Endodermal cell (in vitro differentiated cells): ENCODE measurements around the gene UPK3B. TPM values are rescaled to one million over a fixed set of nuclear protein-coding genes. Genes with fewer than 3 reads are reported as not detected.
A peak's percentile ranks its signal among the peaks of the same experiment; 100 is the strongest.
"Not testable (repeated sequence)": the region's sequence is repeated elsewhere in the genome, so short reads cannot be mapped to it uniquely, and the experiment has no call there.

Source experiments
- DNase-seq: peaks from one replicate; pipeline ENCODE4 v3.0.0-alpha.2; 2017
- H3K27ac ChIP-seq: 2 replicates; pipeline ENCODE4 v1.5.1; 2013; ENCODE audit warnings: mild to moderate bottlenecking, low read depth, low read length, moderate library complexity
- H3K27me3 ChIP-seq: 2 replicates; pipeline ENCODE4 v1.6.1; 2013; ENCODE audit warnings: mild to moderate bottlenecking, low read length, moderate library complexity; ENCODE audit not compliant: insufficient read depth, control insufficient read depth, poor library complexity, severe bottlenecking
- H3K36me3 ChIP-seq: 2 replicates; pipeline ENCODE4 v1.7.0; 2013; ENCODE audit warnings: mild to moderate bottlenecking, low read length, moderate library complexity; ENCODE audit not compliant: control insufficient read depth, insufficient read depth
- H3K4me1 ChIP-seq: one replicate; pipeline ENCODE4 v1.7.0; 2013; ENCODE audit warnings: low read length; ENCODE audit not compliant: control insufficient read depth, insufficient read depth
- H3K4me3 ChIP-seq: 2 replicates; pipeline ENCODE4 v1.5.1; 2013; ENCODE audit warnings: mild to moderate bottlenecking, low read length, moderate library complexity
- H3K9ac ChIP-seq: 2 replicates; pipeline ENCODE4 v1.6.1; 2013; ENCODE audit warnings: mild to moderate bottlenecking, low read length, moderate library complexity; ENCODE audit not compliant: poor library complexity, severe bottlenecking; ENCODE audit errors: extremely low read depth
- H3K9me3 ChIP-seq: 2 replicates; pipeline ENCODE4 v1.6.1; 2013; ENCODE audit warnings: mild to moderate bottlenecking, low read length, moderate library complexity; ENCODE audit not compliant: control insufficient read depth
- H3K27ac Mint-ChIP-seq: 2 replicates; pipeline ENCODE4 v1.8.0; 2020; ENCODE audit warnings: mixed read lengths
- H3K27me3 Mint-ChIP-seq: 2 replicates; pipeline ENCODE4 v1.8.0; 2021; ENCODE audit warnings: mild to moderate bottlenecking, mixed read lengths; ENCODE audit not compliant: insufficient read depth
- H3K36me3 Mint-ChIP-seq: 2 replicates; pipeline ENCODE4 v1.8.0; 2020; ENCODE audit warnings: low read depth, mixed read lengths
- H3K4me1 Mint-ChIP-seq: 2 replicates; pipeline ENCODE4 v1.8.0; 2020; ENCODE audit warnings: mixed read lengths
- H3K4me3 Mint-ChIP-seq: 2 replicates; pipeline ENCODE4 v1.8.0; 2020; ENCODE audit warnings: mild to moderate bottlenecking, moderate library complexity, mixed read lengths
- H3K9me3 Mint-ChIP-seq: 2 replicates; pipeline ENCODE4 v1.8.0; 2020; ENCODE audit warnings: mild to moderate bottlenecking, mixed read lengths
- CTCF ChIP-seq: fragments of 200-600 bp; sonication (generic); conservative IDR thresholded peaks from 2 replicates; pipeline ENCODE4 v1.5.0; 2021; ENCODE audit warnings: antibody characterized with exemption, mild to moderate bottlenecking
- WGBS, 2 experiments: methylation state at CpG; one replicate each; pipeline versions ENCODE4 v1.1.5 to v1.1.7; 2013; ENCODE audit warnings: missing lambda C conversion rate in 2 of 2, mixed read lengths in 1 of 2; ENCODE audit not compliant: insufficient coverage in 1 of 2, insufficient read length in 1 of 2; 5-methylcytosine and 5-hydroxymethylcytosine counted together
- long read RNA-seq, 4 experiments: library from polyadenylated mRNA in 2 of 4; library from RNA in 1 of 4; library from capped mRNA in 1 of 4; stranded (forward) in 3 of 4; unstranded in 1 of 4; transcript quantifications; one replicate each; pipeline ENCODE4 v2.0.0, GENCODE V29; 2020 to 2021; ENCODE audit warnings: inconsistent platforms in 1 of 4
- polyA plus RNA-seq, 2 experiments: library from polyadenylated mRNA; stranded (reverse); fragments of 50-300 nt; gene quantifications; one replicate each; pipeline ENCODE4 v1.2.3, GENCODE V29; 2013
- total RNA-seq, 2 donors: library from RNA; stranded (reverse); fragmentation: NEBNext Ultra II Directional in 1 of 2; extraction: Animal tissue kit (Norgen Biotek cat#: 25700) in 1 of 2; gene quantifications; 2 replicates in 1 of 2; 3 replicates in 1 of 2; pipeline ENCODE4 v1.2.1, GENCODE V29; 2021

Gene UPK3B
- total RNA-seq, result 1 to 10 TPM; 1.2 to 2.3 TPM
- polyA plus RNA-seq (2013, experiment 1 of 2), result 0.39 TPM
- 0.66 TPM for polyA plus RNA-seq (2013, experiment 2 of 2)
- long read RNA-seq, experiment 1, result 0 reads
- long read RNA-seq, experiment 2, result 0 reads
- long read RNA-seq, experiment 3, result 0 reads
- long read RNA-seq, experiment 4, result 0 reads

GRCh38 chr7:76509931-76510877 is at the start of gene UPK3B:
Gene UPK3B, plus strand, starts transcription at chr7:76510552. Its CDS starts 101 bp downstream, at chr7:76510653.
- peaks cover 9% of the 10 kb centered on the region for H3K36me3 Mint-ChIP-seq

GRCh38 chr7:76460767-76461166 is 49.6 kb upstream of the UPK3B start:
- H3K4me3 Mint-ChIP-seq, H3K4me3 ChIP-seq, H3K4me1 Mint-ChIP-seq, H3K9me3 Mint-ChIP-seq, H3K9me3 ChIP-seq, H3K27me3 Mint-ChIP-seq, DNase-seq, H3K36me3 ChIP-seq, H3K27ac Mint-ChIP-seq, H3K36me3 Mint-ChIP-seq, H3K9ac ChIP-seq, H3K4me1 ChIP-seq, H3K27me3 ChIP-seq, H3K27ac ChIP-seq: not testable (repeated sequence)
- WGBS, 2 experiments, result 97 to 100% methylated on average over 1 to 10 of the region's 20 CpGs

More at GRCh38 chr7:76509931-76510877, at the start of gene UPK3B:
- TF ChIP-seq CTCF, result peak; percentile 17
- Histone ChIP-seq H3K9ac (no peak within 1 kb of the TSS), H3K9me3 (no peaks in the 10 kb centered on the region), H3K36me3 (no peaks in the 10 kb centered on the region), H3K4me3 (no peak within 1 kb of the TSS), H3K27me3 (no peaks in the 10 kb centered on the region), H3K4me1 (peaks cover 3% of the 10 kb centered on the region), H3K27ac (no peak within 1 kb of the TSS)
- Mint-ChIP-seq H3K27me3 (no peaks in the 10 kb centered on the region), H3K4me3 (no peak within 1 kb of the TSS), H3K9me3 (no peaks in the 10 kb centered on the region), H3K4me1 (peaks cover 4% of the 10 kb centered on the region), H3K27ac (no peak within 1 kb of the TSS)
- WGBS, 2 experiments, result 57 to 75% methylated on average over 5 to 17 of the region's 20 CpGs
- peak; percentile 89 for DNase-seq

- H3K4me1 Mint-ChIP-seq, result not testable (repeated sequence)
These were observed 48.8 kb upstream of the UPK3B start, which contains the start of gene DTX2 for GRCh38 chr7:76461464-76462101. Gene DTX2, plus strand, starts transcription at chr7:76461709. Its CDS starts 18,801 bp downstream, at chr7:76480510.

GRCh38 chr7:76462271-76462882 is 48.0 kb upstream of the UPK3B start:
- H3K36me3 Mint-ChIP-seq, H3K27me3 Mint-ChIP-seq, H3K36me3 ChIP-seq, H3K9me3 Mint-ChIP-seq, H3K4me1 Mint-ChIP-seq, H3K9ac ChIP-seq, H3K4me3 ChIP-seq, H3K4me1 ChIP-seq, H3K27ac ChIP-seq, H3K4me3 Mint-ChIP-seq, H3K27me3 ChIP-seq, H3K27ac Mint-ChIP-seq, H3K9me3 ChIP-seq, DNase-seq: not testable (repeated sequence)
- no CpG with 5 or more reads among the region's 17 CpGs for WGBS, 2 experiments

More at GRCh38 chr7:76461464-76462101, 48.8 kb upstream of the UPK3B start, which contains the start of gene DTX2:
- H3K4me1 ChIP-seq, H3K27me3 Mint-ChIP-seq, H3K27ac Mint-ChIP-seq, H3K9ac ChIP-seq, H3K36me3 Mint-ChIP-seq, H3K4me3 ChIP-seq, H3K27me3 ChIP-seq, H3K9me3 Mint-ChIP-seq, DNase-seq, H3K9me3 ChIP-seq, H3K27ac ChIP-seq, H3K36me3 ChIP-seq: not testable (repeated sequence)
- H3K4me3 Mint-ChIP-seq, result peak within 1 kb of the TSS; percentile 35
- 0% methylated on average over 11 of the region's 54 CpGs; no CpG with 5 or more reads in 1 of the 2 experiments for WGBS, 2 experiments

GRCh38 chr7:76464959-76465358 is 45.4 kb upstream of the UPK3B start:
- WGBS, 2 experiments, result 90% methylated on average over 4 of the region's 5 CpGs; no CpG with 5 or more reads in 1 of the 2 experiments
- H3K9me3 Mint-ChIP-seq, H3K4me3 Mint-ChIP-seq, H3K27me3 ChIP-seq, DNase-seq, H3K36me3 Mint-ChIP-seq, H3K9me3 ChIP-seq, H3K4me1 Mint-ChIP-seq, H3K9ac ChIP-seq, H3K27ac ChIP-seq, H3K4me1 ChIP-seq, H3K4me3 ChIP-seq, H3K27ac Mint-ChIP-seq, H3K27me3 Mint-ChIP-seq, H3K36me3 ChIP-seq: not testable (repeated sequence)
